HG02870 (cell line): ENCODE results near the gene RAD51B.

Source experiments
- ATAC-seq: cut with Tn5 transposase; IDR thresholded peaks from one replicate; pipeline ENCODE4 v1.9.1; 2021; ENCODE audit warnings: mild to moderate bottlenecking, moderate library complexity; ENCODE audit not compliant: unreplicated experiment

Gene RAD51B

DNA sequence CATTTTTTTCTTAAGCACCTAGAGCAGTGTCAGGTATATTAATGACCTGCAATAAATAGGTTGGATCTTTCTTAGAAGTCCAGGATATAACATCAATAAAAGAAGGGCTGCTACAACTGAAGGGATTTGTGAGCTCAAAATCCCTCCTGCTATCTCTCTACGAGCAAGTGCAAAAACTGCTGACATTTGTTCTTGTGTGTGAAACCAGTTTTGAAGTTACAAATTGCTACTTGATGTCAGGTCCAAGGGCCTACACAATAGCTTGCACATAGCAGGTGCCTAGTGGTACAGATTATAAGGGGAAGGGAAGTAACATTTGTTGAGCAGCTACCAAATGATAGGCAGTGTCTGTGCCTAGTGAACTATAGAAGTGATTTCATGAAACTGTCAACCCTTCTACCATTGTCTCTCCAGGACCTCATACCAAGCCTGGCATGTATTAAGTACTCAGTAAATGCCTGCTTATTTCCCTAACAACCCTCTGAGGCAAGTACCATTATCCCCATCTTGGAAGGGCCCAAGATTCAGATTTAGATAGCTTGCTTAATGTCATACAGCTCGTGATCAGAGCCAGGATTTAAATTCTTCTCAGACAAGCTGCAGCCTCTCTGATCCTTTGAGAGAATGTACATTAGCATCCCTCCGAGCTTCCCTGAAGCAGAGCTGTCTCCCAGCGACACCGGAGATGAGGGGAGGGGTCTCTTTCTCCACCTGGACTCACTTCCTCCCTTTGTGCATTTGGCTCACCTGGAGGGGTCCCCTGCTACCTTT is 673.0 kb downstream of the RAD51B start:
- no peak for ATAC-seq

DNA sequence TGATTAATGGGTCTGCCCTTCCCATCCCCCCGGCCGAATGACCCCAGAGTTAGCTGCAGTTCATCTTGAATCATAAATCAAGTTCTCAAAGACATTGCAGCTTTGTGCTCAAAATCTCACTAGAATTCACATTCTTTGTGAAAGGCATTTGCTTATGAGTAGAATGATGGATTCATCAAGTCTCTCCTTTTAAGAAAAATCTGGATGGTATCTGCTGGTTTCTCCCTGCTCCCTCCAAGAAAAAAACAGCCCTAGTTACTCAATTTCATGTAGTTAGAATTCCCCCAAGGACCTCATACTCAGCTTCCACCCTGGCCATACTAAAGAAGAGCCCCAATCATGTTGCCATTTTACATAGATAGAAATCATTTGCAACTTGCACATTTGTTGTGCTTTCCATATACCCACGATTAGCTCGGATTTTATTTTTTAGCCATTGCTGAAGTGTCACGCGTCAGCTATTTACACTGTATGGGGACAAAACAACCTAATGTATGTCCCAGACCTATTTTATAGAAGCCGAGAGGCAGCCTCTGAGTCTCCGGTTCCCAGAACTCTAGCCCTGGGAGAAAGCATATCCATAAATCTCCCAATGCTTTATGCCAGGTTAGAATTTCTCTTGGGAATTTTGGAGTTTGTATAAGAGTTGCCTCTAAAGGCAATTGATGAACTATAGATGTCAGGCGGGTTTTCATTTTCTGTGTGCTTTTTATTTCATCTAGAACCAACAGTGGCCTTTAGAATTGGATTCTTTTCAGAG is 673.8 kb downstream of the RAD51B start:
- no peak for ATAC-seq

DNA sequence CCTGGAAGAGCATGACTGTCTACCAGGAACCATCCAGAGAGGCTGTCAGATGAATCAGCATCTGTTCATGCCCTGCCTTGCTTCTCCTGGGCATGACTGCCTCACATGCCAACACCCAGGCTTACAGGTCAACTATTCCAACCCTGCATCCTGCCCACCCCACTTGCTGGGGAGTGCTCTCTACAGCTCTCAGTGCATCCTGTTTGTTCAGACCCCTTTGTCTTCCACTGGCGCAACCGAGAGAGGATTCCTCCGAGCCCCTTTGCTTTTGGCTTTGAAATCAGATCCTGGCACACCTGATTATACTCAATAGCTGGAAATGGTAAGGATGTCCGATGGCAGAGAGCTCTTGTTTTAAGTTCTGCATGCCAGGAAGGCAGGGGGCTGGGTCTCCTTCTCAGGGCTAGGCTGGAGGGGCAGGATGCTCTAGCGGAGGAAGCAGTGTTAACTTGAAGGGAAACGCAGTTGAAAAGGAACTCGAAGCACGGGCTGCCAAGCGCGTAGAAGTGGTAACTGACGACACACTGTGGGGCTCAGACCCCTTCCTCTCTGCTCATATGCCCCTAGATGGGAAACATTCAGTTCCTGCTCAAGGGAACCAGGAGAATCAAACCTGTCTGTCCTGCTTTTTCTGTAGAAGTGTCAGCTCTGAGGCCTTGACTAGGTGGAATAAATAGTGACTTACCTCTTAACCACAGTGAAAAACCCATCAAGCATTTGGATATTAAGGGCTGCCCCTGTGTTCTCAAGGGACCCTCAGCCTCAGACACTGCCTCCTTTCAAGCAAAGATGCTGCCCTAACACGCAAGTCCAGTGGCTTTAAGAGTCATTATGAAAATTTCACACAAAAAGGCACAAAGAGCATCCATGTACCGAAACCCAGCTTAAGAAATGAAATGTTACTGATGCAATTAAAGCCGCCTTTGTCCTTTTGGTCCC is 675.8 kb downstream of the RAD51B start:
- ATAC-seq: peak; percentile 67

DNA sequence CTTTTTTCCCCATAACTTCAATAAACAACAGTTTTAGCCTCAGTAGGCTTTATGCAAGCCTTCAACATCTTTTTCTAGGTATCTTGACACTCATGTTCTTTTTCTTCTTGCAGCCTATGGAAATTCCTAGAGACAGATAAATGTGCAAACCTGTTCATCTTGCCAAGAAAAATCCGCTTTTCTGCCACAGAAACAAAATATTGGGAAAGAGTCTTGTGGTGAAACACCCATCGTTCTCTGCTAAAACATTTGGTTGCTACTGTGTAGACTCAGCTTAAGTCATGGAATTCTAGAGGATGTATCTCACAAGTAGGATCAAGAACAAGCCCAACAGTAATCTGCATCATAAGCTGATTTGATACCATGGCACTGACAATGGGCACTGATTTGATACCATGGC is 677.4 kb downstream of the RAD51B start:
- ATAC-seq: no peak

DNA sequence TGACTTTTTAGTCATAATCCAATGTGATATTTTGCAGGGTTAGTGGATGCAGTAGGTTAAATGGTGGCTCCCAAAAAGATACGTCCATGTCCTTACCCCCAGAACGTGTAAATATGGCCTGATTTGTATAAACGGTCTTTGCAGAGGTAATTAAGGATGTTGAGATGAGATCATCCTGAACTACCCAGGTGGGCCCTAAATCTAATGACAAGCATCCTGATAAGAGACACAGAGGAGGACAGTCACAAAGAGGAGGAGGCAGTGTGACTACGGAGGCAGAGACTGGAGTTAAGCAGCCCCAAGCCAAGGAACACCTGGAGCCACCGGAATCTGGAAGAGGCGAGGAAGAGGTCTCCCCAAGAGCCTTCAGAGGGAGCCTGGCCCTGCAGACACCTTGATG is 679.9 kb downstream of the RAD51B start:
- ATAC-seq: no peak

DNA sequence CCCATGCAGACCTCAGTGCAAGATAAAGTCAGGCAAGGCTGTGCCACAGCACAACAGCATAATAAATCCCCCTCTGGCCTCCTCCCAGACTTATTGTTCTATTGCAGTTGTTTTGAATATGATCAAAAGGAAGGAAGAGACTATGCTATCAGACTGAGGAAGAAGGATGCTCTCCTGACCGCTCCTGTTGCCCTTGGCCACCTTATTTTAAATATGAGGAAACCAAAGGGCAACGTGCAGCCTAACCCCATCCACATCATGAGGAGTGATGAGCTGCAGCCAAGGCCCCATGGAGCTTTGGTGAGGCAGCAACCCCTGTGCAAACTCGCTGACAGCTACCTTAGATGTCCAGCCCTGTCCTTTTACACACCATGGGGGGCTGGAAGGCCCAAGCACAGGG is 681.6 kb downstream of the RAD51B start:
- no peak for ATAC-seq

DNA sequence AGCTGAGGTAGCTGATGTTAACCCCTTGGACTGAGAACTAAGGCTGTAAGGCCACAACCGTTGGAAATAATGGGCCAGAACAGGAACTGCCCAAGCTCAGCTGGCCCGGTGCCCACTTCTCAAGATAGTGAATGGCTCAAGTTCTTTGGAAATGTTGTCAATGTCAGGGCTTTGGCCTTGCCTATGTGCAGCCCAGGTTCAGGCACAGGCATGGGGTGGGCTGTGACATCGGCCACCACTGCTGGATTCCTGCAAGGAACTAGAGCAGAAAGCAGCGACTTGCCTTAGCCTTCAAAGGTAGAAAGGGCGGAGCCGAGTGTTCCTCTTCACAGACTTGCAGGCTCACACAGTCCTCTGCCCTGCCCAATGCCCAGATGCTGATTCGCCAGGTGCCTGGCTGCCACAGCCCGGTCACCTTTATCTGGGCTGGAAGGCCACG is 682.1 kb downstream of the RAD51B start:
- no peak for ATAC-seq

DNA sequence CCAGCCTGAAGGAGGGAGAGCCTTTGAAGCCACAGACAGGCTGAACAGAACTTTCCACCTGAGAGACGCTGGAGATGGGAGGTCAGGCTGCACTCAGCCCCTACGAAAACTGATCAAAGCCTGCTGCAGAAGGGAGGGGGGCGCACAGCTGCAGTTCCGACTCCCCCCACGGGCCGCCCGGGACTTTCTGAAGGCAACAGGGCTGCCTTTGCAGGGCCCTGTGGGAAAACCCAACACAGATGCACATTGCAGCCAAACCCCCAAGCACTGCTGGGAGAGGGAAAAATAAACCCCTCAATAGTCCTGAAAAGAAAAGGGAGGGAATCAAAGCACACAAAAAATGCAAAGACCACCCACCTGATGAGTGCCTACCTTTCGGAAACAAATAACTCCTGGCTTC is 682.7 kb downstream of the RAD51B start:
- no peak for ATAC-seq

DNA sequence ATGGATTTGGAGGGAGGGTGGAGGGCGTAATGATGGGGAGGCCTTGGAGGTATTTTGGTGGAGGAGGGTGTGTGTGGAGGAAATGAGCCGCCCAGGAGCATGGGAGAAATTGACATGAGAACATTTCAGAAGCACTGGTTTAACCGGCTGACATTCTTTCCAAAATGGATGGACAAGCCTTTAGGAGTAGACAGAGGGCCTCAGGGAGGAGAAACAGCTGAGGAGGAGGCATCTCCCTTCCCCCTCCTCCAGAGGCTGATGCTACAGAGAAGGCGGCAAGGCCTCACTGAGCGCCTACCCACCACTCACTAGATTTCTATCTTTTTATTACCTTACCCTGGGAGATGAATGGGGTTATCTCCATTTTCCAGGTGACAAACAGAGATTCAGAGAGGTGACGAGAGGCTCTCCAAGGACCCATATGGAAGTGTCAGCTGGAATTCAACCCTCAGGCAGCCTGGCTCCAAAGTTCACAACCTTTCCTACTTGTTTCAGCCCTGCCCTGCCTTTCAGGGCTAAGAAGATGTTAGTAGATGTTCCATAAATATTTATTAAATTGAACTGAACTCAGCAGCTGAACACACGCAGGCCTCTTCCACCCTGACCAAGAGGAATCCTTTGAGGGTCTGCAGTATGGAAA is 683.7 kb downstream of the RAD51B start:
- ATAC-seq: no peak

DNA sequence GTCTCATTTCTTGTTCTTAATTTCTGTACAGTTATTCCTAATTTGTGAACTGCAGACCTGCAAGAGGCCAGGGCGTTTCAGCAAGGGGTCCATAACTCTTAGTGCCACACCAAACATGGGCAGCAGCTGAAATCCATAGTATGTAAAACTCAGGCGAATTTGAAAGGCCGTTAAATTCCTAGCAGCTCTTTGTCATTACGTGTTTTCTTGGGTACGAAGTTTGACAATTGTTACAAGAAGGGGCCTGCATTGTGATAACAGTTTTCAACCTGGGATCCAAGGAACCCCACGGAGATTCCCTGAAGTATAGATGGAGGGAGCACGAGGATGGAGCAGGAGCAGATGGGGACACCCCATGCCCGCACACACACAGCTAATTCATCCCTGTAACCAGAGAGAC is 685.3 kb downstream of the RAD51B start:
- no peak for ATAC-seq

DNA sequence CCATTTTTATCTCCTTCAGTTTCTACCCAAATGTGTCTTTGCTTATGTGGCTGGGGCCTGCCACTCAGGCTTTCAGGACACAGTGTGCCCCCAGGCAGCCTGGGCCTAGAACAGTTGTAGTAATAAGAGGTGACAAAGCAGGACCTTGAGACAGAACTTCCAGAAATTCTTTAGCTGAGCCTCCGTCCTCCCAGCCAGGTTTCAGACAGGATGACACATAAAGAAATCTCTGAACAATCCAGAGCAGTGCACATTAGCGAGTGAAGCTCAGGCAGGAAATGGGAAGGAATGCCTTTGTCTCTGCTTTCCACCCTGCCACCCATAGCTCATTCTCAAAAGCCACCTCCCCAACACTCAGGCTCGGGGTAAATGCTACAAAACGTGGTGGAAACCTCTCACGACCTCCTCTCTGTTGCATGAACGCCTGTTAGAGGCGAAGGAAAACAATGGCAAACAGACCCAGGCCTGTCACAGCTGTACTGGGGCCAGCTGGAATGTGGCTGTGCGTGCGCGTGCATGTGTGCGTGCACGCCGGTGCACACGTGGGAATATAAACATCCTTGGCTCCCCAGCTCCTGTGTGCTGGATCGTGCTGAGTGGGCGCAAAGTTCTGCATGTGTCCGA is 686.6 kb downstream of the RAD51B start:
- peak; percentile 29 for ATAC-seq

DNA sequence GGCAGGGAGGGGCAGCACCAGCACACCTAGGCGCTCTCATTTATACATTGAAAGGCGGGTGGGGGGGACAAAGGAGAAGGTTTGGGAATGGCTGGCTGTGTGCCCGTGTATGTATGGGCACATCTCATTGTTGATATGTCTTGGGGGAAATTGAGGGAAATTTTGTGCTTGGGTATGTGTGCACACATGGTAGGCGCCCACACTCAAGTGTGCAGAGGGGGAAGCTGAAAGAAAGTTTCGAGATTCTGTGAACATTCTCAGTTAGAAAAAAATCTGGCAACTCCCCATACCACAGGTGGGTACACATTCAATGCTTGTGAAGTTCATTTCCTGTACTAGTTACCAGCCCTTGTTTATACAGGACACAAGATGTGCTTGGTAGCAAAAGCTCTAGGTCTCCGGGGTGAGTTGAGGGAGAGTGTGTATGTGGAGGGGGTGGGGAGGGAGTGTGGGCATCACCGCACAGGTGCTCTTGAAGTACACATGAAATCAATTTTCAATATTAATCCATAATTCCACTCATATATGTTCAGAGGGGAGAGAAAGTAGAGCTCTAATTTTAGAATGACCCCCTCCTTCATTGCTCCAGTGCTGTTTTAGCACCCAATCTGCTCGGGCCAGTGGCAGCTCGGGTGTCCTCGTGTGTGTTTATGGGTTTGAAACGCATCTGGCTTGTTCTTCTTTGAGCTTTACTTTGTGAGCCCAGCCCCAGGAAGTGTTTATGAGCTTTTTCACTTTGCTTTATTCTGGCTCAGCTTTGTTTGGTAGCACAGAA is 687.3 kb downstream of the RAD51B start:
- ATAC-seq: peak; percentile 46

DNA sequence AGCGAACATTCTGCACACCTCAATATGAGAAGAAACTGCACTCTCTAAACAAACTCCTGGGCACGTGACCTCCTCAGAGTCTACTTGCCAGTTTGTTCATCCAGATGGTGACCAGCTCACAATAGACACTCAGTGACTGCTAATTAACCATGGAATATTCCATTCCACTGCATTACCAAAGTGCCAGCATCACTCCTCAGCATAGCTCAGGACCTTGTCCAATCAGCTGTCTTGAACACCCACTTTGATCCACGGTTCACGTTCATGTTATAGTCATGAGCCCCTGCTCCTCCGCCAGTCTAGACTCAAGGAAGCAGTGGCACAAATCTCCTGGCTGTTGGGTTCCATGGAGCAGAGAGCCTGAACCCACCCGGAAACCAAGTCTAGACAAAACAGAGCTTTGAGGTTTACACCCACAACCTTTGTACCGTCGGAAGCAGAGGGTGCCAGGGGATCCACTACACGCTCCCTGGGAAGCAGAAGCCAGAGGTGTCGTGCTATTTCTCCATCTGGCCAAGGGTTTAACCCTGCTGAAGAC is 688.0 kb downstream of the RAD51B start:
- ATAC-seq: no peak

DNA sequence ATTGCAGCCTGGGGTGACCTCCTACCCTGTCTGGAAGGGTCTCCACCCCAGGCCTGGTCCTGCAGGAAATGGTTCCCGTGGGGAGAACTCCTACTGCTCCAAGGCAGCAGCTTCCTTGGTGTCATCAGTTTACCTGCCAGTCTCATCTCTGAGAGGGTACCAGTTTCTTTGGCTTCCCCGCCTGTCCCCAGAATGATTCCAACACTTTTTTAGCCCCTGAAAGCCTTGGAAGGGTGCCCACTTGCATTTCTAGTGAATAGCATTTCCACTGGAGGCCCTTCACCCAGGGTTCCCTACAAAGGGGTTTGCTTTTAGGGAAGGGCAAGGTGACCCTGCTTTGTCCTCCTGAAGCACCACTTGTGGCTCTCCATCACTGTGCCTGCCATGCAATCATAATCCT is 689.0 kb downstream of the RAD51B start:
- ATAC-seq: no peak

DNA sequence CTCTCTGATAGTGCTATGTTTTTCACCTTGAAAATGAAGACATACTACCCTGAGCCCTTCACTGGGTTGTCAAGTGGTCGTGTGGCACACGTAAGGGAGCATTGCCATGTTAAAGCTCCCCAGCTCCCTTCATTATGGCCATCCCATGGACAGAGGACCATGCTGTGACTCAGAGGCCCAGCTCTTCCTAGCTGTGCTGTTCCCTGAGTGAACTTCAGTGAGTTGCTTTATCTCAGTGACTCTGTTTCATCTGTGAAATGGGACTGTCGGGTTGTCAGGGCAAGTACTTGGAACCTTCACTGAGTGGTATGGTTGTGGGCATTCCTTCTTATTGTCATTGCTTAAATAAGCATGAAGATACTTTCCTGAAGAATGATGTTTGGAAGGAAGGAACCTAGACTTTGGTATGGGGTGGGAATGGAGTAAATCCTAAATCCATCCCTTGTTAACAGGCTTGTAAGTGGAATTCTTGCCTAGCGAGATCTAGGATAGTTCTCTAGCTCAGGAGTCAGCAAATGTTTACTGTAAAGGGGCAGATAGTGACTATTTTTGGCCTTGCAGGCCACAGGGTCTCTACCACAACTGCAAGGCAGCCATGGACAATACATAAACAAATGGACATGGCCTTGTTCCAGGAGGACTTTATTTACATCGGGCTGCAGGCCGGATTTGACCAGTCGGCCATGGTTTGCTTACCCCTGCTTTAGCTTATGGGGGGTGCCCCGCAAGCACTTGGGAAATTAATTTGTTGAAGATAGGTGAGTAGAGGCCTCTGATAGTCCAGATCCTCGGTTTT is 689.8 kb downstream of the RAD51B start:
- no peak for ATAC-seq

DNA sequence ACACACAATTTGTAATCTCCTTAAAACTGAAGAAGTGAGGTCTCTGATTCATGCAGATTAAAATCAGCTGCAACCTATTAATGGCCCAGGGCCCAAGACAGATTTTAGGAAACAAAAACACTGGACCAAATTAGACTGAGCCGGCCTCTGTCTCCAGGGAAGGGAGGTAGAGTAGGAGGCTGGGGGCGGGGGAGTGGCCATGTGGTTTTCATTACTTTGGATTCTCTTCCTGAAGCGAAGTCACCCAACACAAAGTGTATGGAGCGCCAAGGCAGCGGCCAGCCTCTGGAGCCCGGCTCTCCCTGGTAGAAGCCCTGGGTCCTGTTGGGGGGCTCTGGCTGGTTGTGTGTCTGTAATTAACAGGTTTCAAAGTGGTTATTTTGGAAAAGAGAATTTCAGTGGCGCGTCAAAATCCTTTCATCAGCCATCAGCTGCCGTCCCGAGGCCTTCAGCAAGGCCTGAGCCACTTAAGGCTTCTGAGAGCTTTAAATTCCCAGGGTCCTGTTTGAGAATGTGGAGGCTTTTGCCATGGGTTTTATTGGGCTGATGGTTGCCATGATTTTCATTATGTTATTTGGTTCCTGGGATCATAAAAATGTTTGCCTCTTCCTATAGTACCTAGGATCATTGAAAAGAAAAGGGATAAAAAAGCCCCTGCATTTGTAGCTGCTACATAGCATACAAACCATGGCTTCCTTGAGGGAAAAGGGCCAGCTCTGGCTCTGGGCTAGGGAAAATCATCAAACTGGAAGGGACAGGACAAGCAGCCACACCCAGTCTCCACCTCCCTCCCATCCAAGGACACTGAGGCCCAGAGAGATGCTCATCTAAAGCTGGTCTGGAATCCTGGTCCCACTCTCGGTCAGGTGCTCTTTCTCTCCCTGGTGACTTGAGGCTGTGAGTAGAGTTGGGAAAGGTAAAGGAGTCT is 690.9 kb downstream of the RAD51B start:
- ATAC-seq: no peak
